ENCODE results near the gene TUSC2.

The TUSC2 gene

GRCh38 chr3:50354186-50354764 lies 26.3 kb upstream of the TUSC2 start:
- DNase-seq: no peak

- no peak for DNase-seq
These were observed 25.4 kb upstream of the TUSC2 start for GRCh38 chr3:50353245-50354004.

GRCh38 chr3:50352781-50353180 lies 24.8 kb upstream of the TUSC2 start:
- no peak for DNase-seq

GRCh38 chr3:50351323-50351697 lies 23.3 kb upstream of the TUSC2 start:
- no peak for DNase-seq

GRCh38 chr3:50350527-50351322 lies 22.7 kb upstream of the TUSC2 start, which contains the start of the genes CYB561D2 and NPRL2:
TSS of gene CYB561D2 (plus strand) at chr3:50350862. CDS start at chr3:50351434, 572 bp downstream.
TSS of gene NPRL2 (minus strand) at chr3:50350775. CDS start at chr3:50350652, 123 bp downstream.
- DNase-seq: peak; percentile 97 to 99

- DNase-seq: no peak
These were observed 22.1 kb upstream of the TUSC2 start for GRCh38 chr3:50350213-50350526.

GRCh38 chr3:50347187-50347813 lies 19.3 kb upstream of the TUSC2 start:
- peak; percentile 61 to 64 for DNase-seq

GRCh38 chr3:50345586-50346234 lies 17.7 kb upstream of the TUSC2 start, which contains the start of gene ZMYND10:
TSS of gene ZMYND10 (minus strand) at chr3:50345732. CDS start at chr3:50345579, 153 bp downstream.
- DNase-seq: peak; percentile 77 to 78

- no peak for DNase-seq
These were observed 17.0 kb upstream of the TUSC2 start for GRCh38 chr3:50345008-50345407.

- no peak for DNase-seq
These were observed 15.0 kb upstream of the TUSC2 start for GRCh38 chr3:50342813-50343633.

- no peak for DNase-seq
These were observed 14.1 kb upstream of the TUSC2 start for GRCh38 chr3:50341996-50342650.

GRCh38 chr3:50341537-50341936 lies 13.5 kb upstream of the TUSC2 start:
- DNase-seq: no peak

- peak; percentile 64 to 68 for DNase-seq
These were observed 12.7 kb upstream of the TUSC2 start, which contains the start of gene RASSF1 for GRCh38 chr3:50340448-50341329. TSS of gene RASSF1 (minus strand) at chr3:50340836. CDS start at chr3:50340805, 31 bp downstream.

- DNase-seq: no peak
These were observed 12.1 kb upstream of the TUSC2 start for GRCh38 chr3:50340147-50340447.

- no peak for DNase-seq
These were observed 11.6 kb upstream of the TUSC2 start for GRCh38 chr3:50339485-50340146.

GRCh38 chr3:50338965-50339364 lies 10.9 kb upstream of the TUSC2 start:
- DNase-seq: no peak

GRCh38 chr3:50337175-50337861 lies 9.3 kb upstream of the TUSC2 start:
- DNase-seq: peak; percentile 94

- no peak for DNase-seq
These were observed 8.6 kb upstream of the TUSC2 start for GRCh38 chr3:50336452-50337174.

Data from stimulated activated CD4-positive, alpha-beta T cell treated with anti-CD3 and anti-CD28 coated beads, Interleukin-2, amount 100 ng/mL, for 48 hours (primary cell).